ENCODE measurements around the gene PPP1R12B.

GRCh38 chr1:202547215-202547614, 198.7 kb downstream of the PPP1R12B start:
- TF ChIP-seq, protein P1, sequence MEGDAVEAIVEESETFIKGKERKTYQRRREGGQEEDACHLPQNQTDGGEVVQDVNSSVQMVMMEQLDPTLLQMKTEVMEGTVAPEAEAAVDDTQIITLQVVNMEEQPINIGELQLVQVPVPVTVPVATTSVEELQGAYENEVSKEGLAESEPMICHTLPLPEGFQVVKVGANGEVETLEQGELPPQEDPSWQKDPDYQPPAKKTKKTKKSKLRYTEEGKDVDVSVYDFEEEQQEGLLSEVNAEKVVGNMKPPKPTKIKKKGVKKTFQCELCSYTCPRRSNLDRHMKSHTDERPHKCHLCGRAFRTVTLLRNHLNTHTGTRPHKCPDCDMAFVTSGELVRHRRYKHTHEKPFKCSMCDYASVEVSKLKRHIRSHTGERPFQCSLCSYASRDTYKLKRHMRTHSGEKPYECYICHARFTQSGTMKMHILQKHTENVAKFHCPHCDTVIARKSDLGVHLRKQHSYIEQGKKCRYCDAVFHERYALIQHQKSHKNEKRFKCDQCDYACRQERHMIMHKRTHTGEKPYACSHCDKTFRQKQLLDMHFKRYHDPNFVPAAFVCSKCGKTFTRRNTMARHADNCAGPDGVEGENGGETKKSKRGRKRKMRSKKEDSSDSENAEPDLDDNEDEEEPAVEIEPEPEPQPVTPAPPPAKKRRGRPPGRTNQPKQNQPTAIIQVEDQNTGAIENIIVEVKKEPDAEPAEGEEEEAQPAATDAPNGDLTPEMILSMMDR (conservative IDR thresholded peaks at IDR 0.05; ENCODE audit: low read length): no peak
- no peak for TF ChIP-seq EZH2phosphoT487 (IDR thresholded peaks at IDR 0.05; ENCODE audit: borderline replicate concordance, low read depth, low read length)

All from OCI-LY7 (cell line).